GM19438 (cell line): ENCODE data around the gene MTNR1A.

Experiments used
- ATAC-seq: cut with Tn5 transposase; IDR thresholded peaks from one replicate; pipeline ENCODE4 v1.9.1; 2021; ENCODE audit warnings: low read depth; ENCODE audit not compliant: unreplicated experiment

Gene MTNR1A

DNA sequence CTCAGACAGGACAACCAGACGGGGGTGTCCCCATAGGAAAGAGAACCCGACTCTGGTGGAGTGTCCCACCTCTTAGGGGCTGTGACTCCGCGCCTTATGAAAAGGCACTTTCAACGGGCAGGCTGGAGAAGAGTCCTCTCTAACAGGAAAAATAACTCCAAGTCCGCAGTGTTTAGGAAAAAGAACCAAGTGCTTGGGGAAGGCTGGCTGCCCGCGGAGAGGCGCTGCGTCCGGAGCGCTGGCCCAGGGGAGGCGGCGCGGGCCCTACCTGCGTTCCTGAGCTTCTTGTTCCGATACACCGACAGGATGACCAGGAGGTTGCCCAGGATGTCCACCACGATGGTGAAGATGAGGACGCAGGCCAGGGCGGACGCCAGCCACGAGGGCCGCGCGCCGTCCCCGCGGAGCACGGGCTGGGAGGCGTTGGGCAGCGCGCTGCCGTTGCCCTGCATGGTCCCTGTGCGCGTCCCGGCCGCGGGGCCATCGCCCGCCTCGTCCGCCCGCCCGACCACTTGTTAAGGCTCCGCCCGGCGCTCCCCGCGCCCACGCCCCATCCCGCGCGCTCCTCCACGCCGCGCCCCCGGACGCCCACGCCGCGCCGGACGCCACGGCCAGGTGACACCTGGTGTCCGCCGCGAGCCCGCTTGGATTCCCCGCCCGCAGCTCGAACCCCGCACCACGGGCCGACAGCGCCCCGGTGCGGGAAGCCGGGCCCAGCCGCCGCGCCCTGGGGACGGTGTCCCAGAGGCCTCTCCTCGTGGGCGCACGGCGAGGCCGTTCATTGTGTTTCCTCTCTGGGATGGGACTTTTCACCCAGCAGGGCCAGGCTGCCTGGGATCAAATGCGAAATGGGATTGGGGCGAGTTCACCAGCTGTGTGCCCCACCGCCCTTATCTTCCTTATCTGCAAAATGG lies at the start of gene MTNR1A:
Gene MTNR1A, minus strand, starts transcription at position 654 of the 914 bp plus-strand sequence. Its CDS starts 202 bp downstream, at position 452.
- ATAC-seq = no peak

DNA sequence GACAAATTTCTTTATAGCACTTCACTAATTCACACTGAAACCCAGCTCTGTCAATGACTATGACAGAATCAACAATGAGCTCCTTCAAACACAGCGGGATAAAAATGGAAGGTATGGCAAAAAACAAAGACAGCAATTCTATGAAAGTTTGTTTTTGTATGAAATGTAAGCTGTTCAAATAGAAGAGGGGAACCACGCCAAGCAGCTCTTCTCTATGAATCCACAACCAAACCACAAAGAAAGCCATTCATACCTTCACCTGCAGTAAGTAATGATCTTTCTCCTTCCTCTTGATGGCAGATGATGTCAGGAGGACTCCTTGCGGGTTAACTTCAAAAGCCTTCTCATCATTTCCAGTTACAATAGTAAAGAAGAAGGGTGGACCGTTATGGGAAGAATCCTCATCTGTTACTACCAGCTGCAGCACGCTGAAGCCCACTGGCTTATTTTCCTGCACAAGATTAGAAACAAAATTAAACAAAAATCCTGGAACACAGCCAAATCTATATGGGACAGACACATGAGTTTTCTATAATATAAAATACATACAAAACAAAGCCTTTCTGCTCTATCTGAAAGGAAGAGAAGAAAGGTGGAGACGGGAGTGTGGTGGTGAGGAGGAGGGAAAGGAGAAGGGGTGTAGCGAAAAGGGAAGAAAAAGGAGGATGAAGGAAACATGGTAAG lies 48.9 kb upstream of the MTNR1A start:
- ATAC-seq = no peak

DNA sequence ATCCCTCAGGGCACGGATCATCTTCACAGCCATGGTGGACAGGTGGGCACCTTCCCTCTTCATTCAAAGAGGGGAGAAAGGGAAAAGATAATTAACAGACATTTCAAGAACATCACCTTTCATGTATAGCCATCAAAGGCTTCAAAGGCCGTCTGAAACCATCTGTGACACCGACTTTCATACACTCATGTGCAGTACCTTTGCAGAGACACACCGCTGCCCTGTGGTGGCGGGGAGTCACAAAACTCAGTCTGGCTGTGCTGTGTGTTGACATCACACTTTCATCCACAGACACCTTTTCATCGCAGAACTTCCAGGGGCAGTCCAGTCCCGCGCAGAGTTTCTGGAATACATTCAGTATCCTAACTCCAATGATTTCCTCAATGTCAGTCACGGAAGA lies 47.6 kb upstream of the MTNR1A start:
- no peak for ATAC-seq

DNA sequence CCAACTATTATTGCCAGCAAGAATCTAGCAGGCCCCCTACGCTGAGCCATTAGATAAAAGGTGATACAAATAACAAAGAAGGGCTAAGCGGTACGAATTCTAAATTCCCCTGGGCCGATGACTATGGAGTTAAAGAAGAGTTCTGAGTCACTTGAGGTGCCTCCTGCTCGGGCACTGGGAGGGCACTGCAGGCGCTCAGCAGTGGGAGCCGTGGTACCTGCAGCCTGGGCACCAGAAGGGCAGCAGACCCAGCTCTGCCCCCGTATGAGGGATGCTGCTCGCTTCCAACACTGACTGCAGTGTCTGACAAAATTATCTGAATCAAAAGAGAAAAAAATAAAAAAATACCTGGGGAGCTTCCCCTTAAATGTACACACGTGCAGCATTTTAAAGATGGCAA lies 44.1 kb upstream of the MTNR1A start:
- ATAC-seq = no peak

DNA sequence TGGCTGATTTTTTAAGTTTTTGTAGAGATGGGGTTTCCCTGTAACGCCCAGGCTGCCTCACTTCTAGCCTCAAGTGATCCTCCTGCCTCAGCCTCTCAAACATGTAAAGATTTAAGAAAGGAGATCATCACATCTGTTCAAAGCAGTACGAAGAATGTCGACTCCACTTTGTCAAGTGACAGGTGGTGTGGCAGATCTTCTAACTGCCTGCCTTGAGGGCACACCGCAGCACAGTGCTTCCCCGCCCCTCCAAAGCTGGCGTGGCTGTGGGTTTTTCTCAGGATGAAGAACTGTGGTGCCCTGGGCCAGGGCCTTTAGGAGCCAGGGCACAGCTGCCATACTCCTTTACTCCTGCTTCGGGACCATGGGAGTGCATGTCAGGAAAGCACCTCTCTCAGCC lies 43.3 kb upstream of the MTNR1A start:
- ATAC-seq = no peak

DNA sequence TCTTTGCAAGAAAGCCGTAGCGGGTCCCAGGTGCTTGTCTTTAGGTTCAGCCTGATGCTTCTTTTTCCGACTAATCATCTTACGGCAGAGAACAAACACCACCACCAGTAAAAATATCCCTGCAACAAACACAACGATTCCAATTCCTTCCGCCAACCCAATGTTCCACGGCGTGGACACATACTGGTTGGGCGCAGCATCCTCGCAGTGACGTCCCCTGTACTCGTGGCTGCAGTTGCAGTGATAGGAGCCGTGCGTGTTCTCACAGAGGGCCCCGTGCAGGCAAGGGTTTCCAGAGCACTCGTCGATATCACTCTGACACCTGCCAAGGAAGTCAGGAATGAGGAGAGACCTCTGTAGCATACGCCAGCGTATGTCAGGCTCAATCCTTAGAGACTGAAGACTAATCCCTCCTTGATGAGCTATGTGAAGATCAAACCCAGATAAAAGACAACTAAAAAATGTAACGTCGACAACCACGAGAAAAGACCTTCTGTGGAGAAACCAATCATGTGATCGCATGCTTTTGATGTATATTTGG lies 41.6 kb upstream of the MTNR1A start:
- ATAC-seq = no peak

DNA sequence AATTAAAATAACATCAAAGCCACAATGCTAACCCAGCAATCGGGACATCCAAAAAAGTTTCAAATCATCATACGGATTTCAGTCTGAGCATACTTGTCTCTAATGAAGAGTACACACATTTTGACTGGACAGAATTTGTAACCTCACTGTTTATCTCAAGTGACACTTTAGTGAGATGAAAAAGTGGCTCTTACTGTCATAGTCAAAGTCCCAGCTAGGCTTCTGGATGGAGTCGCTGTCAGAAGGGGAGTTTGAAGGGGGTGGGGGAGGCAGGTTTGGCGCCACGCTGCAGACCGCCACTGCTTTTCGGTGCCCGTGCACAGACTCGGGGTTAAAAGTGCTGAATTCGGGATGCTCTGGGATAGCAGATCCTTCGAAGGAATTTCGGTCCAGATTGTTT lies 41.0 kb upstream of the MTNR1A start:
- no peak for ATAC-seq

DNA sequence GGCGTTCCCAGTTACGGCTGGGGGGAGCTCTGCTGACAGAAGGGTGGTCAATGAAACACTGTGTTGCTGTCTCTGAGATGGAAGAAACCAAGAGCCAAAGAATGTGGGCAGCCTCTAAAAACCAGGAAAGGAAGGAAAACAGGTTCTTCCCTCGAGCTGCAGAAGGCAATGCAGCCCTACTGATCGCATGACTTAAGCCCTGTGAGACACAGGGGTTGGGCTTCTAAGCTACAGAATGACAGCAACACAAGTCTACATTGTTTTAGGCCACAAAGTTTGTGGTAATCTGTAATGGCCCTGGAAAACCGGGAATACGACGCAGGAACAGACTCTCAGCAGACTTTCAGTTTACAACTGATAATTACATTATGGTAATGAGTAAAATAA lies 38.2 kb upstream of the MTNR1A start:
- ATAC-seq = no peak

DNA sequence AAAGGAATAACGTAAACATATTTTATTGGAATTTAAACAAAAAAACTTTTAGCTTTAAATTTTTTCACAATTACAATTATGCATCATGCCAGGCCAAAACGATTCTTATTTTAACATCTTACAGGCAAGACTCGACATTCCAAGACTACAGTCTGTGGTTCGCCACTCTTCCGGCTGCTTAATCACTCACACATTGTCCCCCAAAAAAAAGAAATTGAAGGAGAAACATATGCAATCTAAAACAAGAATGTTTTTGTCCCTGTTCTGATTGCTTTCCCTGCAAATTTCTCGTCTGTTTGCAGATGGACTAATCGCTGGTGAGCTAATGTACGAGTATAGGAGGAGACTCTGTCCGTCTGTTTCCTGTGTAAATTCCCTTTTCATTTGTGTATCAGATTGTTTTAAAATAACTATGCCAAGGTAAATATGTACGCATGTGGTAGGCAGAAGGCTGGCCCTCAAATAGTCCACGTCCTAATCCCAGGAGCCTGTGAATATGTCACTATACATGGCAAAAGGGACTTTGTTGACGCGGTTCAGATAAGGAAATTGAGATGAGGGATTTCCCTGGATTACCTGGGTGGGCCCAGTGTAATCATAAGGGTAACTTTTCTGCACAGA lies 37.7 kb upstream of the MTNR1A start:
- no peak for ATAC-seq

DNA sequence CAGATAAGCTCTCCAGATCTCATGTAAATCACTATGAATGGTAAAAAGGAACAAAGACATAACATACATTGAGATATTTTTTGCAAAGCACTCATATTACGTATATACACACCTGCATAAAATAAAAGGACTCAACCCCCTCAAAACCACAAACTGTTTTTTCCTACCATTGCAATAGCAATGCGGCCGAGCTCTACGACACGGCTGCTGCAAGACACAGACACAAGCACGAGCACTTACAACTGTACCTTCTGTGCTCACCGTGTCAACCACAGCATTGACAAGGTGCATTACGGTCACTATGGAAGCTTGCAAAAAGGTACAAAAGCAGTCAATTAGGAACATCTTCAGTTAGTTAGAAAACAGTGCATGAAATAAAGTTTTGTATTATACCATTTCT lies 37.1 kb upstream of the MTNR1A start:
- no peak for ATAC-seq

DNA sequence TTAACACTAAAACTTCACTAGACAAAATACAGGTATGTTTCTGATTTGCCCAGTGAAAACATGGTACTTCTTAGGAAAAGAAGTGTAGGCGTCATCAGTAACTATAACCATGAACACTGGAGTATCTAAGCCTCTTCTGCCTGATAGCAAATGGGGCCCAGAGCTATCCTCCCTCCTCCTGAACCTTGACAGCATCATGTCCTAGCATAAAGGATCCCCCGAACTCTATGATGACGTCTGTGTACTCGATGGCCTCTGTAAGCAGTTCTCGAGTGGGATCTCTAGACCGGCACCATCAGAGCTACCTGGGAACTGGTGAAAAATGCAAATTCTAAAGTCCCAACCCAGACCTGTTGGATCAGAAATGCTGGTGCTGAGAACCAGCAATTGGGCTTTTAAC lies 36.3 kb upstream of the MTNR1A start:
- no peak for ATAC-seq

DNA sequence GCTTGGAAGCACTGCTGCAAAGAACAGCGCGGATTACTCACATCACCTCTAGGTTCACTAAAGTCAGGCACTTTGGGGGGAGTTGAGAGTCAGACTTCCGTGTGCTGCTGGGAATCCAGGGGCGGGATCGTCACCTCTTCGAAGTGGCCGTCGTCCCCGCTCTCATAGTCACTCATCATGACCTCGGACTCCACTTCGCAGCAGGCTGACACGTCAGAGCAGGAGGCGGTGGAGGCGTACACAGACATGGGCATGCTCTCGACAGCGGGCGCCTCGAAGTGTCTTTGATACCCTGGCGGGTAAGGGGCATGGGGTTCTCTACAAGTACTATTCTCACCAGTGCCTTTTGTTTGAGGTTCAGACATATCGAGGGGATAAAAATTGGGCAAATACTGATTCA lies 33.1 kb upstream of the MTNR1A start:
- ATAC-seq = no peak

DNA sequence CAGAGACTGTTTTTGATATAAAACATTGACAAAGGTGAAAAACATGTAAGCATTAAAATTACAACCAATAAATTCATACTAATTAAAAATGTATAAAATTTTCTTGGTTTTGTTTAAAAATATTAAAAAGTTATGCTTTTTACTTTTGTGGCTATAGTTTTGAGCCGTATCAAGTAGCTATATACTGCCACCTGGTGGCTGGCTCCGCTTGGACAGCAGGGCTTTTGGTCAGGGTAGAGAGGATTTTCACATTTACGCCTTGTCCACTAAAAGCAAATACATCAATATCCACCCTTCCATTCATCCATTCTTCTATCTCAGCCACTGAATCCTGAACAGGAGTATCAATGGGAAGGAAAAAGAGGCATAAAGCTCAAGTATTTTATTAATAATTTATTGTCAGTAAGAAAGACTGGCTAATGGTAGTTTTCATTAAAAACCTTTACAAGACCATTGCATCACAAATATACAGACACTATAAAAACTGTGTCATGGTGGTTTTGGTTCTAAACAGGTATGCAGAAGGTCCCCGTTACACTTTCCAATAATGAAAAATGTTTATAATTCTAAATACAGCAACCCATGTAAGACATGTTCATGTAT lies 32.1 kb upstream of the MTNR1A start:
- peak; percentile 60 for ATAC-seq

DNA sequence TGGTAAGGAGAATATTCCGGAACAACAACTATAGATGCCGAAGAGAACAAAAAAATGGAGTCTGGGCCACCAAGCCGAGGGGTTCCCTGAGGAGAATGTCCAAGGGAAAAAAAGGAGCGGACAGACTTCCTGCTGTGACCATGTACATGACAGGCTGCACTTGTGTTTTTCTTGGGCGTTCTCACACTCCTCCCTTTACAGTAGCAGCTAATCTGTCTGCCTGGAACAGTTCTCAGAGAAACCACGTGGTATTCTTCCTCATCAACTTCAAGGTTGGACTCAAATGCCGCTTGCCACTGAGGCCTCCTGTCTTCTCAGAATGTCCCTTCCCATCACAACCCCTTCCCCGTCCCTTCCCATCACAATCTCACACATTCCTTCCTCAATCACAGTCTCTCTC lies 30.8 kb upstream of the MTNR1A start:
- ATAC-seq = no peak

DNA sequence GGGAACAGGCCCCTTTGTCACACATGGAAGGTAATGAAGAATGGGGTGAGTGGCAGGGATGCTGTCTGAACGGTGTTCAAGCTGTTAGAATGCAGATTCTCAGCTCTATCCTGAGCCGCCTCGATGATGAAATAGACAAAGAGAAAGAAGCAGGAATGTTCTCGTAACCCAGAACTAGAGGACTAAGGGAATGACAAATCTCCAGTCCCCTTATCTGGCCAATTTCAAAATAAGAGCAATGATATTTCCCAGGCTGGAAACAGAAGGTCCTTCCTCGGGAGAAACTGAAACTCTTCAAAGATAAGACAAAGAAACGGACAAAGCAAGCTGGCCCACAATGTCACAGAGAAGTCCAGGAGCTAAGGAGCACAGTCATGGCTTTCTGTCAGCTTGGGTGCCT lies 29.5 kb upstream of the MTNR1A start:
- ATAC-seq = no peak

DNA sequence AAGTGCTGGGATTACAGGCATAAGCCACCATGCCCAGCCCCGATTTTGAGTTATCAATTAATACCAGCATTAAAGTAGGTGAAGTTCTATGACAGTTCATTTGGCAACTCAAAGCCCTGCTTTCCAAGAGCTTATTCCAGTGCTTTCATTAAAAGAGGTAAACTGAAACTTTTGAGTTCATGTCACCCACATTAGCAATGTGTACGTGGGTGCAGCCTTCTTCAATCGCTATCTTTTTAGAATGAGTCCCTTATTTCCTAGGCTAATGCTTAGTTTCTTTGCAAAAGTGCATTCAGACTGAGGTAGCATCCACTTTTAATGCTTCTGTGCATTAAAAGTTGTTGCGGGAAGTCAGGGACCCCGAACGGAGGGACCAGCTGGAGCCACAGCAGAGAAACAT lies 26.1 kb upstream of the MTNR1A start:
- ATAC-seq = no peak

DNA sequence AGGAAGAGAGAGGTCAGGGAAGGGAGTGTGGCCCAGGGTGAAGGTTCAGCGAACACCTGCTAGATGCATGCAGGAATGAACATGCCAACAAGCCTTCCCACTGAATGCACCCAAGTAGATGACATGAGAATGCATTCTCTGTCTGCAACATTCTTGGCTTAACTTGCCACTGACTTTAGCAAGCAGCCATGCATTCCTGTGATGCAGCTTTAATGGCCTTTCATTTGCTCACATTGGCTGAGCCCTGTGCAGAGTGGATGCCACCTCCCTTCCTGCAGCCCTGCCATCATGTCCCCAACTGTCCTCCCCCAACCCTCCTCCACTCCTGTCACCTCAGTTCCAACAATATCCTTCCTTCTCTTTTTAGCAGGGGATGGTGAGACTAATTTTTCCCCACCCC lies 25.3 kb upstream of the MTNR1A start:
- ATAC-seq = no peak

DNA sequence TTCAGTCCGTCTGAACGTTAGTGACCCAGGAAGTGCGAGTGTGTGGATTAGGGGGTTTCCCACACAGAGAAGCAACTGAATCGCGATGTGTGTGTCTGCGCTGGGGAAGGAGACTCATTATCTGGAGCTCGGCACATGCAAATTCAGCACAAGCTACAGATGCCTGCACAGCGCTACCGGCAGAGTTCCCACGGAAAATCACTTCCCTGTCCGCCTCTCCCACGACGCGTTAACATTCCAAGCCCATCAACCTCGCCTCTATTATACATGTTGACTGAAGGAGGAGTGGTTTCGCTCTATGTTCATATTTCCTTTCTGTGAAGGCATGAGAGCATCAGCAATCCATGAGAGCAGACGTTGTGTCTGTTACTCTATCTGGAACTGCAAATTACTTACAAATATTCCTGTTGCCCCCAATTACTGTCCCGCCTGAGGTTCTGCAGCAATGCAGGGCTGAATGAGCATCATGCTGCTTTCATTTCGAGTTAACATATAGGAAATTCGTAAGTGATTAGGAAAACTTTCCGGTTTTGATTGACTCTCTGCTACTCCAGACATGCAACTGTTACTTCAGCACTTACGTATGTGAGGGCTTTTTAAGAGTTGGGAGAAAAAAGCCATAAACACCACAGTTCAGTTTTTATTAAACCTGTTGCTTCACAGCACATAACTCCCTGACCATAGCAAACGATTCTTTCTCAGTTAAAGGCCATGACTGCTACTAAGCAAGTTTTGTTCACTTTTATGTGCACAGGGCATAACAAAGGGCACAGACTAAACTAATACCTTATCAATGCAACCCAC lies 15.0 kb upstream of the MTNR1A start:
- no peak for ATAC-seq

DNA sequence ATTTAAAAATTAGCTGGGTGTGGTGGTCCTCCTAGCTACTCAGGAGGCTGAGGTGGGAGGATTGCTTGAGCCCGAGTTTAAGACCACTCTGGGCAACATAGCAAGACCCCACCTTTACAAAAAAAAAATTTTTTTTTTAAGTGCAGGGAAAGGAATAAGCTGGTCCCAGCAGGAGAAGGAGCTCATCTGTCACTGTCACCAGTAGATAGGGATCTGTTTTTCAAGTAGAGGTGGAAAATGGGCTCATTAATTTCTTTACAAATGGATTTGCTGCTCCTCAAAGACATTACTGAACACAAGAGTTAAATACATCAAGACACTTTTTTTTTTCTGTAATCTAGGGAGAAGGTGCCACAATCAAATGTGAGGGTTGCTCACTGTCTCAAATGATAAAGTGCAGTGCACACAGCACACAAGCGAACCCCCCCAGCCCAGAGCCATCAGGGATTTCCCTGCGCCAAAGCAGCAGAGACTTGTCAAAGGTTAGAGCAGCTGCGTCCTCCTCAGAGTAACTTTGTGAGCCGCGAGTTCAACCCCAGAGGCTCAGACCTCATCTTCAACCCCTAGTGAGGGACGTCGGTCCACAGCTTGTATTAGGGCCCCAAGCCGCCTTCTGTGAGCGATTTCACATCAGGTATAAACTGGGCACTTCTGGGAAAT lies 14.3 kb upstream of the MTNR1A start:
- ATAC-seq = no peak

DNA sequence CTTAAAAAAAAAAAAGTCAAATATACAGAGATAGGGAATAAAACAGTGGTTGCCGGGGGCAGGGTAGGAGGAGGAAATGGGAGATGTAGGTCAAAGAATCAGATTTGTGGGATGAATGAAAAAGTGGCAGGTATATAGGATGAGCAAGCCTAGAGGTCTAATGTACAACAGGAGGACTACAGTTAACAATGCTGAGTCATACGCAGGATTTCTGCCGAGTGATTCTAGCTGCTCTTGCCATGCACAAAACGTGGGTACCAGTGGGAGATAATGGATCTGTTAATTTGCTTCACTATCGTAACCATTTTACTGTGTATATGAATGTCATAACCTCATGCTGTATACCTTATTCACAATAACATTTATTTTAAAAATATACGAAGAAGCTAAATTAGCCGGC lies 10.7 kb upstream of the MTNR1A start:
- no peak for ATAC-seq
